Lung (tissue), 12 donors: ENCODE results near the gene AIP. TPM values are rescaled to one million over a fixed set of nuclear protein-coding genes. Genes with fewer than 3 reads are reported as not detected.
"Not testable (repeated sequence)": the region's sequence is repeated elsewhere in the genome, so short reads cannot be mapped to it uniquely, and the experiment has no call there.

Experiments used
- ATAC-seq: fragments of 200-7000 bp; cut with Tn5 transposase; one replicate; pipeline ENCODE4 v1.9.1; 2020; ENCODE audit warnings: moderate number of reproducible peaks; ENCODE audit not compliant: insufficient read depth, low FRiP score
- DNase-seq, 3 donors: peaks; one replicate each; pipeline ENCODE4 v3.0.0-alpha.2; 2013 to 2017
- H3K27ac ChIP-seq, 2 donors: one replicate each; pipeline ENCODE4 v1.5.1; 2013; ENCODE audit warnings: mild to moderate bottlenecking in 2 of 2, moderate library complexity in 2 of 2, control low read depth in 1 of 2, inconsistent platforms in 1 of 2, low read depth in 1 of 2, low read length in 1 of 2
- H3K27me3 ChIP-seq, 3 donors: one replicate each; pipeline ENCODE4 v1.5.1; 2013; ENCODE audit warnings: low read length in 2 of 3; ENCODE audit not compliant: control insufficient read depth in 3 of 3, insufficient read depth in 3 of 3
- H3K36me3 ChIP-seq, 4 donors: one replicate each; pipeline ENCODE4 v1.5.1; 2013; ENCODE audit warnings: low read length in 4 of 4, mild to moderate bottlenecking in 1 of 4, moderate library complexity in 1 of 4; ENCODE audit not compliant: control insufficient read depth in 4 of 4, insufficient read depth in 4 of 4
- H3K4me1 ChIP-seq, 5 donors: one replicate each; pipeline ENCODE4 v1.5.1; 2013; ENCODE audit warnings: low read length in 5 of 5, mild to moderate bottlenecking in 2 of 5, moderate library complexity in 1 of 5; ENCODE audit not compliant: control insufficient read depth in 5 of 5, insufficient read depth in 5 of 5
- H3K4me3 ChIP-seq: one replicate; pipeline ENCODE4 v1.5.1; 2013; ENCODE audit warnings: mild to moderate bottlenecking, control low read depth, moderate library complexity
- H3K9ac ChIP-seq, 2 donors: one replicate each; pipeline ENCODE4 v1.5.1; 2013; ENCODE audit warnings: low read length in 2 of 2, control low read depth in 1 of 2; ENCODE audit not compliant: insufficient read depth in 1 of 2
- H3K9me3 ChIP-seq, 4 donors: one replicate each; pipeline ENCODE4 v1.5.1; 2013; ENCODE audit warnings: low read length in 3 of 4, mild to moderate bottlenecking in 1 of 4, moderate library complexity in 1 of 4; ENCODE audit not compliant: control insufficient read depth in 4 of 4, insufficient read depth in 3 of 4
- CTCF ChIP-seq: IDR thresholded peaks from 2 replicates; pipeline ENCODE4 v1.5.1; 2012; ENCODE audit warnings: mild to moderate bottlenecking; ENCODE audit errors: control extremely low read depth, extremely low read depth
- WGBS, 2 donors: extraction: QIAGEN DNeasy Blood & Tissue Kit; methylation state at CpG; one replicate each; pipeline ENCODE4 v1.1.7; 2013; 5-methylcytosine and 5-hydroxymethylcytosine counted together
- polyA plus RNA-seq, 2 donors: library from polyadenylated mRNA; stranded (reverse); fragments of 200-250 nt; gene quantifications; one replicate each; pipeline ENCODE4 v1.2.1, GENCODE V29; 2013
- total RNA-seq, 2 donors: library from RNA; depleted of rRNA in 1 of 2; stranded (reverse); fragments of >200 nt in 1 of 2; gene quantifications; one replicate each; pipeline ENCODE4 v1.2.1, GENCODE V29; 2014 to 2021
- donor health status: control.
- donor health status: control.
- donor health status: Bipolar disorder and iron deficiency.
- donor health status: healthy.
- donor health status: DM: yes; HTN: yes; CAD: no.

AIP gene
- total and polyA plus RNA-seq, 4 donors = 60.0 to 126 (median 73.8) TPM

DNA sequence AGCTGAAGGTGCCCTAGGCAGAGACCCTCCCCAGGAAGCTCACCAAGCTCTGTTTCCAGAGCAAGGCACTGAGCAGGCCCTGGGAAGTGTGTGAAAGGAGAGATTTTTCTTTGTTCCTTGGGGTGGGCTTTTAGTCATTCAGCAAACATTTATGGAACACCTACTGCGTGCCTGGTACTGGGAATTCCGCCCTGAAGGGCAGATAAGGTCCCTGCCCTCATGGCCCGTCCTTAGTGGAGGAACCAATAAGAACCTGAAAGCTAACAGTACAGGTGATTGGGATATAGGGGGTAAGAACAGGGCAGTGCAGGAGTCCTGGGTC, 17.7 kb upstream of the AIP start:
- Histone ChIP-seq H3K9ac (no peak overlapping the region), H3K4me3 (peak overlapping the region; percentile 73), H3K36me3 (no peaks in the 10 kb centered on the region), H3K4me1 (peaks cover 0 to 19% (median 4%) of the 10 kb centered on the region in 5 donors), H3K27me3 (no peaks in the 10 kb centered on the region), H3K27ac (peak overlapping the region; percentile 90 to 96), H3K9me3 (no peaks in the 10 kb centered on the region)
- DNase-seq = no peak
- no peak for TF ChIP-seq CTCF
- WGBS, 2 donors = 53 to 79% methylated on average over 3 of the region's 3 CpGs
- ATAC-seq = no peak

DNA sequence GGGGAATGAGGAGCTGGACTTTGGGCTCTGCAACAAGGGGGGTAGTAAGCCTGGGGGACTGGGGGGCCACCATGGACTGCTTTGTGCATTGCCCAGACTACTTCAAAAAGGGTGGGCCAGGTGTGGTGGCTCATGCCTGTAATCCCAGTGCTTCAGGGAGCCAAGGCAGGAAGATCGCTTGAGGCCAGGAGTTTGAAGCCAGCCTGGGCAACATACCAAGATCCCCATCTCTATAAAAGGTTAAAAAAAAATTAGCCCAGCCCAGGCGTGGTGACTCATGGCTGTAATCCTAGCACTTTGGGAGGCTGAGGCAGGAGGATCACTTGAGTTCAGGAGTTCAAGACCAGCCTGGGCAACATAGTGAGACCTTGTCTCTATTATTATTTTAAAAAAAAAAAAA, 17.3 kb upstream of the AIP start:
- 71 to 94% methylated on average over 2 of the region's 2 CpGs for WGBS, 2 donors
- not testable (repeated sequence) for ATAC-seq, H3K36me3 ChIP-seq, H3K9ac ChIP-seq, DNase-seq, H3K9me3 ChIP-seq, H3K27me3 ChIP-seq, H3K4me3 ChIP-seq
- Histone ChIP-seq H3K27ac (peak overlapping the region; percentile 90 to 96), H3K4me1 (peaks cover 0 to 20% (median 4%) of the 10 kb centered on the region in 5 donors)

DNA sequence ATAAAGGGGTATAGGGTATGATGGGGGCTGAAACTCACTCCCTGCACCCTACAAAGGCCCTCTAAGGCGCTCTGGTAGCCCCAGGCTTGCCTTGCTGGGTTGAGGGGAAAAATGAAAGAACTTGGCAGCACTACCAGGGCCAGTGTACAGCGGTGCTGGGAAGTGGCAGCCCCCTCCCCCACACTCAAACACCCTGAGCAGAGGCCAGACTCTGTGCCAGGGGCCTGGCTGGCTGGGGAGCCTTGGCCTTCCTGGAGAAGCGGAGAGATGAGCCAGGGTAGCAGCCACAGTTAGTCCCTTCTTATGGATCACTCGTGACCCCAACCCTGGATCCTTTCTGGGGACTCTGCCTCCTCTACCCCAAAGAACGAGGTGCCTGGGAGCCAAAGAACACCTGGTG, 16.5 kb upstream of the AIP start:
- Histone ChIP-seq H3K9ac (no peak overlapping the region), H3K27me3 (no peaks in the 10 kb centered on the region), H3K4me1 (peaks cover 0 to 20% (median 4%) of the 10 kb centered on the region in 5 donors), H3K4me3 (no peak overlapping the region), H3K27ac (no peak overlapping the region), H3K36me3 (no peaks in the 10 kb centered on the region), H3K9me3 (no peaks in the 10 kb centered on the region)
- WGBS, 2 donors = 84% methylated on average over 5 of the region's 5 CpGs
- no peak for TF ChIP-seq CTCF
- no peak for DNase-seq
- ATAC-seq = no peak

DNA sequence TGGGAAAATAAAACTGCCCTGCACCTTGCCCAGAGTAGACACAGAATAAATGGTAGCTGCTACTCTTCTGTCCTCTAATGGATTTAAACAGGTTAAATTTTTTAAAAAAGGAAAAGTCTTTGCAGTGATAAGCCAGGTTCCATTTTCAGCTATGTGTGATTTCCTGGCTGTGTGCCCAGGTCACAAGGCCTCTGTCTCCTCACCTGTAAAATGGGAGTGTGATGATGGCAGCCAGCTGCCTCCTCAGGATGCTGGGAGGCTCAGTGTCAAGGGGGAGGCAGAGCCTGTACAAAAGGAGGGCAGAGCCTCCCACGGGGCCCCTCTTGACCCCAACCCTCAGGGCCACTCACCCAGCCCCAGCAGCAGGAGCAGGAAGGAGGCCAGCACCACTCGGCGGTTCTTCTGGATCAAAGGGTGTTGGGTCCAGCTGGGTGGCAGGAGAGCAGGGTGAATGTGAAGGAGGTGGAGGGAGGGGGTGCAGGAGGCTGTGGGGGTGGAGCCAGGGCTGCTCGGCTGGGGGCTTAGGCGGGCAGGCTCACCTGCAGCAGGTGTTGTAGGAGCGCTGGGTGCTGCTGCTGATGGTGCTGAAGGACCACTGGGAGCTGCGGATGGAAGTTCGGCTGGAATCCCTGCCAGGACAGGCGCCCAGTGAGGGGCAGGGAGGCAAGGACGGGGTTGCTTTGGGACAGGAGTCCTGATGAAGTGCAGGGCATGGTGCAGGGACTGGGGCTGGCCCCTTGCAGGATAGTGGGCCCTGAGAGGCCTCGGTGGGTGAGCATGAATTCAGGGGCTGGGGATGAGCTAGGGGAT, 15.7 kb upstream of the AIP start:
- H3K36me3 ChIP-seq = no peaks in the 10 kb centered on the region
- WGBS, 2 donors = 68 to 85% methylated on average over 11 of the region's 11 CpGs
- no peak for TF ChIP-seq CTCF
- H3K9me3 ChIP-seq = no peaks in the 10 kb centered on the region
- no peak for ATAC-seq
- peak overlapping the region in 1 of 2 donors; percentile 86 for H3K27ac ChIP-seq
- peaks cover 0 to 20% (median 4%) of the 10 kb centered on the region in 5 donors for H3K4me1 ChIP-seq
- H3K27me3 ChIP-seq = no peaks in the 10 kb centered on the region
- DNase-seq = no peak
- H3K9ac ChIP-seq = no peak overlapping the region
- no peak overlapping the region for H3K4me3 ChIP-seq
